GM21390 (cell line): Measurements from ENCODE around the gene ZFPM1.
"Not testable (repeated sequence)": the region's sequence is repeated elsewhere in the genome, so short reads cannot be mapped to it uniquely, and the experiment has no call there.

Experiments
- ATAC-seq: cut with Tn5 transposase; IDR thresholded peaks from one replicate; pipeline ENCODE4 v1.9.1; 2021; ENCODE audit not compliant: unreplicated experiment

ZFPM1 gene

DNA sequence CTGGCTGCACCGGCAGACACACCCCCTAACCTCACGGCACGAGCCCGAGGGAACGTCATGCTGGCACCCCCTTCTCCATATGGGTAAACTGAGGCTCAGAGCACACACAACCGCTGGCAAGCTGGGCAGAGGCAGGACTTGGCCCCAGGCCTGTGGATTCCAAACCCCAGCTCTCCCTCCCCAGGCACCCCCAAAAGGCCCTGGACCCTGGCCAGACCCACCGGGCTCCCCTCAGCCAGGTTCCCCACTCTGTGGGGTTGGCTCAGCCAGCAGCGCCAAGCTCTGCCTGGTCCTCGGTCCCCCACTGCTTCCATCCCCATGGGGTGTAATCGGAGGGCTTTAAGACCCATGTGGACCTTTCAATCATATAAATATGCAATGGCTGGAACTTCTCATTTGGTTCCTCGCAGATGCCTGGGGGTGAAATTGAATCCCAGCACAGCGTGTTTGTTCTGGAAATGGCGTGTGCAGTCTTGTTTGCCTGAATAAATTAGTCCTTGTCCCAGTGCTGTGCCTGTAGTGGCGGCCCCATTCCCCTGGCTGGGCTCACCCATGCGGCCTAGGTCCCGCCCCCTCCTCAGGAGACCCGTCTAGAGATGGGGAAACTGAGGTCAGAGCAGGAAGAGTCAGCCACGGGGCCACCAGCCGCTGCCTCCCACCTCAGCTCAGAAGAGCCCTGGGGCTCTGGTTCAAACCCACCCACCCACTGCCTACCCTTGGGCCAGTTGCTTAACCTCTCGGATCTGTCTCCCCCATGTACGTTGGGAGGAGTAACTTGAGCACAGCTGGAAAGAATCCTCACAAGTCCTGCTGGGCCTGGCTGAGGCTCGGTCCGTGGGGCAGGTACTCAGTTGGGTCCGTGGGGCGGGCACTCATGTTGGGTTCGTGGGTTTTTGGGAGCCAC lies 57.3 kb downstream of the ZFPM1 start:
- ATAC-seq = no peak

DNA sequence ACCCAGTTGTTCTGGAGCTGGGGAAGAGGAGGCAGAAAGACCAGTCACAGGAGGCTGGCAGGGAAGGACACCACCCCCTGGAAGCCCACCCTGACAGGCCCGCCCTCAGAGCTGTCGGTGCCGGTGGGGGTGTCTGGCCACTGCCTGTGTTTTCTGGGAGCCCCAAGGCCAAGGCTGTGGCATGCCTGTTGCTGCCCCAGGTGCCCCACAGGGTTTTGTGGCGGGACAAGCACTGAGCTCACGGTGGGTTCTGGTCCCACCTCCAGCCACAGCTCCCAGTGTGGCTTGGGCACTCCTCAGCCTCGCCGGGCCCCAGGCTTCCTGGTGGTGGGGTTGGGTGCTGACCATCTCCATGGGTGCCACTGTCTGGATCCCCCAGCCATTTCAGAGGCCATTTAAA lies 58.0 kb downstream of the ZFPM1 start:
- no peak for ATAC-seq

DNA sequence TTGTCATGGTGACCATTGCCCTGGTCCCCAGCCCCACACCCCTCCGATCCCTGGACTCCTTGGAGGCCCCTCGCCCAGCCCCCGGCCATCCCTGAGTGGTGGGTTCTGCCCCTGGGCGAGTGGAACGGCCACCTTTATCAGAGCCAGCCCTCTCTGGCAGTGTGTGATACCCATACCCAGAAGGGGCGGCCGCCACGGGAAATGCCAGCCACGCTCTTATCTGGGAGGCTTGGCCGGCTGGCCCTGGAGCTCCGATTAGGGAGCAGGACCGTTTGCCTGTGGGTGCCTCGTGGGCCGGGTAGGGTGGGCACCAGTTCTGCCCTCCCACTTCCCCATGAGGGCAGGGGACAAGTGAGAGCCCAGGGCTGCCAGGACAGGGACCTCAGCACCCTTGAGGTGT lies 58.8 kb downstream of the ZFPM1 start:
- no peak for ATAC-seq

DNA sequence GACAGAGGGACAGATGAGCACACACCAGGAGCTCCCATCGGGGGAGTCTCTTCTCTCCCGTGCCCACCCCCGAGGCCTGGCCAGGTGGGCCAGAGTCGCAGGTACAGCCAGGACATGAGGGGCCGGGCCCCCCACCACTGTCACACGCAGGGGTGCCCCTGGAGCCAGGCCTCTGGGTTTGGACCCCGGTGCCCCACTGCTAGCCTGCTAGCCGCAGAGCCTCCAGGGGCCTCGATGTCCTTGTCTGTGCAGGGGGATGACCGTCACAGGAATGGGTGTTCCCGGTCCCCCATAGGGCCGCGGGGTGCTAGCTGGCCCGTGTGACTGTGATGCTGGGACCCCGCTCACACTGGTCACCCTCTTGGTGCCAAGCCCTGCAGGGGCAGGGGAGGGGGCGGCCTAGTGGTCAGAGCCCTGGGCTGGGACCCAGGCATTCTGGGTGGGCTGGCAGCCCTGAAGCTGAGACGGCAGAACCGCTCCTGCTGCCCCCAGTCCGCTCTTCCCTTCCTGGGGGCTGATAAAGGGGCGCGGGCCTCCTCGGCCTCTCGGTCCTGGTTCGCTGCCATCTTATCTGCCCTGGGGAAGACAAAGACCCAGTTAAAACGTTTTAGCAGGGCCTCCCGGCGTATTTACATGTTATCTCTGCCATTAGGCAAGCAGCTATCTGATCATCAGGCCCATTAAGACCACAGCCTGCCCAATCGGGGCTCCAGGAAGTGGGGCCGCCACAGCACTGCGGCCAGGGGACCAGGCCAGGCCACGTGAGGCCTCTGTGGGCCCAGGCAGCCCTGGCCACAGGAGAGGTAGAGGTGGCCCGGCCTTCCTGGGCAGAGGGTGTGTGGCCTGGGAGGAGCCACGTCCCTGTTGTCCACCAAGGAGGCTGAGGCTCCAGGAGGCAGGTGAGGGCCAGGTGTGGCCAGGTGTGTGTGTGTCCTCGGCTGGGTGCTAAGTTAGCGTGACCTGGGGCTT lies 59.9 kb downstream of the ZFPM1 start:
- no peak for ATAC-seq

DNA sequence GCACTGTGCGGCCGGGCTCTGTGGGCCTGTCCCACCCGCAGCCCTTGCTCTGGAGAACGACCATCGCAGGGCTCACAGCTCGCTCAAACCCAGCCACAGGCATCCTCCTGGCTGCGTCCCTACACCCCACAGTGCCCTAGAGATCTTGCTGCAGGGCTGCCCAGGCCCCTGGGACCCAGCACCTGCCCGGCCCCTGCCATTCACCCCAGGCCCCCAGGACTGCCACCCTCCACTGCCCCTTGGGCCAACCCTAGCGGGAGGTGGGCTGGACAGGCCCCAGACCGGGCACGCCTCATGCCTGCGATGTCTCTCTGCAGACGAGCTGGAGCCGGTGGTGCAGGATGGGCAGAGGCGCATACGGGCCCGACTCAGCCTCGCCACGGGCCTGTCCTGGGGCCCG lies 61.0 kb downstream of the ZFPM1 start:
- ATAC-seq = no peak

DNA sequence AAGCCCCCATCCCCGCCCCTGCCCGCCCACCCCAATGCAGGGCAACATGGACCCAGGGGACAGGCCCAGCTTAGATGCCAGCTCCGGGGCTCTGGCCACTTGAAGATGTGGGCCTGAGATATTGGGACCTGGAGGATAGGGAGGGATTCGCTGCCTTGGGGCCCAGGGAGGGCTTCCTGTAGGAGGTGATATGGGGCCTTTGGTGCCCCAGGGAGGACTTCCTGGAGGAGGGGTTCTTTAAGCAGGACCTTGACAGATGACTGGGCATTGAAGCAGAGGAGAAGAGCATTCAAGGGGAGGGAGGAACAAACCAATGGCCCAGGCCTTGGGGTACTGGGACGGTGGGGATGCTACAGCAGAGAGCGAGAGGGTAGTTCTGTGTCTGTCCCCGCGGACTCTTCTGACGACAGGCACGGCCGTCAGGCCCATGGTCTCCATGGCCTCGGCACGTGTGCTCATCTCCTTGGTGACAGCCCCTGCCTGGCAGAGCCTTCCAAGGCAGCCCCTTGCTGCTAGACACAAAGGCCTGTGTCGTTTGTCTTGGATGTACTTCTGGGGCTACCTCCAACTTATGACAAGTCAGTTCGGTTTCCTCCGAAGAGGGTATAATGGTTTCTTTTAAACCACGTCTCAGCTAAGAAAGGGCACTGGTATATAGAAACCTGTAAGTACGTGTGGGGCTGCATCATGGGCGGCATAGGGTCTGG lies 61.6 kb downstream of the ZFPM1 start:
- no peak for ATAC-seq

DNA sequence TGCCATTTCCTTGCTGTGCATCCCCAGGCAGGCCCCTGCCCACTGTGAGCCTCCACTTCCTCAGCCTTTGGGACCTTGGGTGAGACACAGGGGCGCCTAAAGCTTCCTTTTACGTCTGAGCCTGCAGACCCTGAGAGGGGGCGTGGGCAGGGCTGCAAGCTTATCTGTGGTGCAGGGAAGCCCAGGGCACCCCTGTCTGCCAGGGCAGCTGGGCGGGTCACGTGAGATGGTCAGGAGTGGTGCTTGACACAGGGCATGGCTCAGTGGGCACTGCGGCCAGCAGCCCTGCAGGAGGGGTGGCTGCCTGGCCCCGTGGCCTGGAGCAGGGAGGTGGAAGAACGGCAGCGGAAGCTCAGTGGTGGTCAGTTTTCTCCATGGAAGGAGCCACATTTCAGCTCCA lies 62.3 kb downstream of the ZFPM1 start:
- no peak for ATAC-seq

DNA sequence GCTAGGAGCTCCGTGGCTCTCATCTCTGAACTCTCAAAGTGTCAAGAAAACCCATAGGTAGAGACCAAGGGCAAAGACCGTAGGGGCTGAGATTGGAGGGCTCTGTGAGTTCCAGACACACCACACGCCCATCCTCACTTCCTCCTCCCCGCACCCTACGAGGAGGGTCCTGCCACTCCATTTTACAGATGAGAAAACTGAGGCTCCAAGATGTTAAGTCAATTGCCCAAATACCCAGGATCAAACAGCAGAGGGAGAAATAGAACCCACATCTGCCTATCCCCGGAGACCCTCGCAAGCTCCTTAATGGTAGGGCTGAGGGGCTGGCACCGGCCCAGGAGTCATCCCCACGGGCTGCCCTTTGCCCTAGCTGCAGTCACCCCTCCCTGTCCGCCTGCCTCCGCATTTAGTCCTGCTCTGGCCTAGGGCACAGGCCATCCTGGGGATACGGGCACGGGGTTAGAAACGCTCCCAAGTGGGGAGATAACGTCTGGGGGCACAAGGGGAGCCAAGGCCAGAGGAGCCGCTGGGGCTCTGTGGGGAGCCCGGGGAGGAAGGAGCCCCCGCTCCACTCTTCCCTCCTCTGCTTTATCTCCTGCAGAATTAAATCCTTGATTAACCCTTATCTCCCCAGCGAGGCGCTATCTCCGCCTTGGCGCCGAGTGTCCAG lies 63.0 kb downstream of the ZFPM1 start:
- no peak for ATAC-seq

DNA sequence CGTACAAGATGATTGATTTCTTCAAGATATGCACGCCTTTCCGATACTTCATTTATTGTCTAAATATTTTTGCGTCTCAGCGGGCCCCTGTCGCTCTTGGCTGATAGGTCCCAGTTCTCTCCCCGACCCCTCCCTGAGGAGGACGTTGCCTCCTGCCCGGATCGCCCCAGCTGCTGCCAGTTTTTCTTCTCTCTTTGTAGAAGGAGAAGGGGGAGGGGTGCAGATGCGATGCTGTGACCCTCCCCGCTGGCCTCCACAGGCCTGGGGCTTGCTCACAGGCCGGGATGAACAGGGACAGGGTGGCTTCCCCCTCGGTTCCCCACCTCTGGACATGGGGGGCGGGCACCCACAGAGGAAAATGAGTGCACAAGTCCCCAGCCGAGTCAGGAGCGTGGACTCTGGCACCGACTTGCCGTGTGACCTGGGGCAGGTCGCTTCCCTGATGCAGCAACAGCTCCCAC lies 63.6 kb downstream of the ZFPM1 start:
- no peak for ATAC-seq

DNA sequence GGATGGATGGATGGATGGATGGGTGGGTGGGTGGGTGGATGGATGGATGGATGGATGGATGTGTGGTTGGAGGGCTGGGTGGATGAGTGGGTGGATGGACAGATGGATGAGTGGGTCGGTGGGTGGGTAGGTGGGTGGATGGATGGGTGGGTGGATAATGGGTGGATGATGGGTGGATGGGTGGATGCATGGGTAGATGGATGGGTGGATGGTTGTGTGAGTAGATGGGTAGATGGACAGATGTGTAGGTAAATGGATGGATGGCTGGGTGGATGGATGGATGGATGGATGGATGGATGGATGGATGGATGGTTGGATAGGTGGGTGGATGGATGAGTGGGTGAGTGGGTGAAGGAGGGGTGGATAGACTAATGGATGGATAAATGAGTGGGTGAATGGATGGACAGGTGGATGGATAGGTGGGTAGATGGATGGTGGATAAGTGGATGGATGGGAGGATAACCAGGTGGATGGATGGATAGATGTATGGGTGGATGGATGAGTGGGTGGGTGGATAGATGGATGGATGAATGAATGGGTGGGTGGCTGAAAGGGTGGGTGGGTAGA lies 64.2 kb downstream of the ZFPM1 start:
- not testable (repeated sequence) for ATAC-seq

DNA sequence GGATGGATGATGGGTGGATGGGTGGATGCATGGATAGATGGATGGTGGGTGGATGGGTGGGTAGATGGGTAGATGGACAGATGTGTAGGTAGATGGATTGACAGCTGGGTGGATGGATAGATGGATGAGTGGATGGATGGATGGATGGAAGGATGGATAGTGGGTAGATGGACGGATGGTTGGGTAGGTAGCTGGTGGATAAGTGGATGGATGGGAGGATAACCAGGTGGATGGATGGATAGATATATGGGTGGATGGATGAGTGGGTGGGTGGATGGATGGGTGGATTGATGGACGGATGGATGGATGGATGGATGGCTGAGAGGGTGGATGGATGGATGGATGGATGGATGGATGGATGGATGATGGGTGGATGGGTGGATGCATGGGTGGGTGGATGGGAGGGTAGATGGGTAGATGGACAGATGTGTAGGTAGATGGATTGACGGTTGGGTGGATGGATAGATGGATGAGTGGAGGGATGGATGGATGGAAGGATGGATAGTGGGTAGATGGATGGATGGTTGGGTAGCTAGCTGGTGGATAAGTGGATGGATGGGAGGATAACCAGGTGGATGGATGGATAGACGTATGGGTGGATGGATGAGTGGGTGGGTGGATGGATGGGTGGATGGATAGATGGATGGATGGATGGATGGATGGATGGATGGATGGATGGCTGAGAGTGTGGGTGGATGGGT lies 65.5 kb downstream of the ZFPM1 start:
- ATAC-seq = not testable (repeated sequence)

DNA sequence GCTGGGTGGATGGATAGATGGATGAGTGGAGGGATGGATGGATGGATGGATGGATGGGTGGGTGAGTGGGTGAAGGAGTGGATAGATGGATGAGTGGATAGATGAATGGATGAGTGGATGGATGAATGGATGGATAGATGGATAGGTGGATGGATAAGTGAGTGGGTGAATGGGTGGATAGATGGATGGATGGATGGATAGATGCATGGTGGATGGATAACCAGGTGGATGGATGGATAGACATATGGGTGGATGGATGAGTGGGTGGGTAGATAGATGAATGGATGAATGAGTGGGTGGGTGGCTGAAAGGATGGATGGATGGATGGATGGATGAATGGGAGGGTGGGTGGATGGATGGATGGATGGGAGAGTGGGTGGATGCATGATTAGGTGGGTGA lies 66.2 kb downstream of the ZFPM1 start:
- ATAC-seq = no peak

DNA sequence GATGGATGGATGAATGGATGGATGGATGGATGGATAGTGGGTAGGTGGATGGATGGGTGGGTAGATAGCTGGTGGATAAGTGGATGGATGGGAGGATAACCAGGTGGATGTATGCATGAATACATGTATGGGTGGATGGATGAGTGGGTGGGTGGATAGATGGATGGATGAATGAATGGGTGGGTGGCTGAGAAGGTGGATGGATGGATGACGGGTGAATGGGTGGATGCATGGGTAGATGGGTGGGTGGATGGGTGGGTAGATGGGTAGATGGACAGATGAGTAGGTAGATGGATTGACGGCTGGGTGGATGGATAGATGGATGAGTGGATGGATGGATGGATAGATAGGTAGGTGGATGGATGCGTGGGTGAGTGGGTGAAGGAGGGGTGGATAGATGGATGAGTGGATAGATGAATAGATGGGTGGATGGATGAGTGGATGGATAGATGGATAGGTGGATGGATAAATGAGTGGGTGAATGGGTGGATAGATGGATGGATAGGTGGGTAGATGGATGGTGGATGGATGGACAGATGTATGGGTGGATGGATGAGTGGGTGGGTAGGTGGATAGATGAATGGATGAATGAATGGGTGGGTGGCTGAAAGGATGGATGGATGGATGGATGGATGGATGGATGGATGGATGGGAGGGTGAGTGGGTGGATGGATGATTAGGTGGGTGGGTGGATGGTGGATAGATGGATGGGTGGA lies 67.0 kb downstream of the ZFPM1 start:
- ATAC-seq = no peak

DNA sequence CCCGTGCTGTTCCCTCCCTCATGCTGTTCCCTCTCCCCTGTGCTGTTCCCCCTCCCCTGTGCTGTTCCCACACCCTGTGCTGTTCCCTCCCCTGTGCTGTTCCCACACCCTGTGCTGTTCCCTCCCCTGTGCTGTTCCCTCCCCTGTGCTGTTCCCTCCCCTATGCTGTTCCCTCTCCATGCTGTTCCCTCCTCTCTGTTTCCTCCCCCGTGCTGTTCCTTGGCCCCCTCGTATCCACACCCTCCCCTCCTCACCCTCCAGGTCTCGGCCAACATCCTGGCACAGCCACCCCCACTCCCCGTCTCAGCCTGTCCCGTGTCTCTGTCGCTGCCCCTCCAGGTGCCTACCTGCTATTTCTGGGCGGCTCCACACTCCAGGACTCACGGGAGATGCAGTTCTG lies 68.6 kb downstream of the ZFPM1 start:
- ATAC-seq = no peak

DNA sequence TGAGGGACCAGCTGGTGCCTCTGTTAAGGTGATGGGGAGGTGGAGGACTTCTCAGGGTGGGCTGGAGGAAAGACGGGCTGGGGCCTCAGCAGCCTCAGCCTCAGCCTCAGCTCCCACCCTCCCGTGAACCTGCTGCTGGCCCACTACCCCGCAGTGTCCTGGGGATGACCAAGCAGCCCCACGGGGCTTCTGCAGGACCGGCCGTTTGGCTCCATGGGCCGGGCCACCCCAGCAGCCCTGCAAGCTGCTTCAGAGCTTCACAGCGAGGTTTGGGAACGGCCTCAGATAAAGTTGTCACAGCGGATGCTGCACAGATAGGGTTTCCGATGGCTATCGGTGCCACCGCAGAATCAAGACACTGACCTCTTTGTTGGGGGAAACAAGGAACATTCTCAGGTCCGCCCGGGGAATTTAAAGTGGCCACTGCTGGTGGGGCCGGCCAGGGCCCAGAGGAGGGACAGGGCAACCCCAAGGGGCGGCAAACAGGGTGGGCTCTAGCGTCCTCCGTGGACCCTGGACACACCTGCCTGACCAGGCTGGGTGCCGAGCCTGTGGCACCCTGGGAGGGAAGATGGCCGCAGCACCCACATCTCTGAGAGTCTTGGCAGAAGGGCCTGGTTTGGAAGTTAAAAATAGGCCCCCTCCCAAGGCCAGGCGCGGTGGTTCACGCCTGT lies 69.3 kb downstream of the ZFPM1 start:
- ATAC-seq = no peak

DNA sequence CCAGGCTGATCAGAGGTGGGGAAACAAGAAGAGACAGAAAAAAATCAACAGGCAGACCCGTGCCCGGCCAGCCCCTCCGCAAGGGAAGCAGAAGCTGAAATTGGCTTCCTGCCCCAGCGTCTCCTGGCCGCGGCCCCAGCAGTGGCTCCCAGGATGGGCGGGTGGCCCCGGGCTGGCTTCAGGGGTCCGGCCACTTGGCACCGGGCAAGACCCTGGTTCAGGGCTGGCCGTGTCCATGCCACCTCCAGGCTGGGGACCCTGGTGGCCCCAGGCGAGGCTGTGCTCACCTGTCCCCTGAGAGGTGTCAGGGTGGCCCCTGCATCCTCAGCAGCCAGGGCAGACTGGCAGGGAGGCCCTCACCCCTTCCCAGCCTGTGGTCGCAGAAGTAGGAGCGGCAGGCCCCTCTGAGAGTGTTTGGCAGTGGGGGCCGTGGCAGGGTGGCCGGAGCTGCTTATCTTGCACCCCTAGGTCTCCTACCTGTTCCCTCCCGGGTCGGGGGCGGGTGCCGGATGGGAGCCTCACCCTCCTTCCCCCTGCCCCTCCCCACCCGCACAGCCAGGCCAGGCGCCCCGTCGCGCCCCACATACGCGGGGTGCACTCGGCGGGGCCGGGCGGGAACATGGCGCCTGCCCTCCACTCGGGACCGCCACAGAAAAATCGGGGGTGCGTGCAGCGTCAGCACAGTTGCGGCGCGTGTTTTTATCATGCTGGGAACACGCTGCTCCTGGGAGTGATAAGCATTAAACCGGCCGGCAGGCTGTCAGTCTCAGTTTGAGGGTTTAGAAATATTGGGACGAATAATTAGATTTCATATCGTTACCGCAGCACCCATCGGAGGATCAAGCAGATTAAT lies 70.5 kb downstream of the ZFPM1 start:
- no peak for ATAC-seq

DNA sequence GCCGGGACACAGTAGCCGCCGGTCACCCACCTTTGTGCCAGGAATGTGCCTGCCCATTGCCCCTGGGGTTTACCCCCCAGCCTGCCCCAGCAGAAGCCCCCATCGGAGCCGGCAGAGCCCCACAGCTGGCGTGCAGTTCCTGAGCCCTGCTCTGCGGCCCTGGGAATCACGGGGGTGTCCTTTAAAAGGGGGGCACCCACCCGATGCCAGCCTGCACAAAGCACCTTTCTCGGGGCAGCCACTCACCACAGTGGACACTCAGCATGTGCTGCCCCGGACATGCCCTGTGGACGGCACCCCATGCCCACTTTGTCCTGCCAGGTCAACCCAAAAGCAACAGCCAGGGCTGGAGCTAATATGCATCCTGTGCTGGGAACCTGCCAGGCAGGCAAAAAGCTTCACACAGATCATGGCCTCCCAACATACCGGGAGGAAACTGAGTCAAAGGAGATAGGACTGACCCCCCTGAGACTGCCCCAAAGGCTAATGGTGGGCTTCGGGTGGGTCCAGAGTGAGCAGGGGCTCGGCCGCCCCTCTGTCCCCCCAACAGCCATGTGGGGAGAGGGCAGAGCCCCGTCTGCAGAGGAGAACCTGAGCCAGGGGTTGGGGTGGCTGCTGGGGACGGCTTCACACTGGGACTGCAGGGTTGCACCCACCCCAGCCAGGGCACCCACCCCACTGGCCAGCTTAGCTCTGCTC lies 71.3 kb downstream of the ZFPM1 start:
- no peak for ATAC-seq
